ENCODE measurements around the gene LRP2BP. TPM values are rescaled to one million over a fixed set of nuclear protein-coding genes. Genes with fewer than 3 reads are reported as not detected.

LRP2BP gene
- total and polyA plus RNA-seq, 2 of the 4 experiments (the other 2 are of a cell fraction): 0.10 to 0.18 TPM

- no peak overlapping the region for H3K4me3 ChIP-seq (ENCODE audit: insufficient read depth, low read depth, low read length)
- no peak overlapping the region for H3K14ac ChIP-seq (replicated peaks; ENCODE audit: low read depth, low read length)
- H2BK20ac ChIP-seq (ENCODE audit: low read depth, low read length): no peak overlapping the region
- H3K18ac ChIP-seq (ENCODE audit: low read depth, low read length): no peak overlapping the region
- H2BK5ac ChIP-seq (ENCODE audit: low read depth, low read length, poor library complexity, severe bottlenecking): no peak overlapping the region
- peaks cover 3% of the 10 kb centered on the region; the same call in 1 of the 2 replicates for H3K9me1 ChIP-seq (ENCODE audit: insufficient read depth, low read length)
- H3K23ac ChIP-seq (ENCODE audit: low read depth, low read length): no peak overlapping the region
- H4K91ac ChIP-seq (ENCODE audit: insufficient read depth, low read depth, low read length): no peak overlapping the region
- 0 out of 2 replicates have a peak, but pooled peaks cover 1% of the 10 kb centered on the region for H3K4me1 ChIP-seq (ENCODE audit: control insufficient read depth, insufficient read depth, low read length)
- ChIA-PET CTCF (no interaction called here), POLR2A (ENCODE audit: unreplicated experiment) (no interaction called here)
- no peak overlapping the region for H4K8ac ChIP-seq (ENCODE audit: low read depth in 2 of 2, low read length in 2 of 2)
- peaks cover 3% of the 10 kb centered on the region for H3K9me3 ChIP-seq (ENCODE audit: control insufficient read depth, insufficient read depth, low read length)
- H2AFZ ChIP-seq (replicated peaks; ENCODE audit: low read length, poor library complexity): no peak overlapping the region
- TF ChIP-seq RFX5 (IDR thresholded peaks at IDR 0.05; ENCODE audit: low read depth, low read length) (no peak), FOS (IDR thresholded peaks at IDR 0.05; ENCODE audit: low read depth, low read length) (no peak), USF2 (IDR thresholded peaks at IDR 0.05; ENCODE audit: low read depth, low read length) (no peak), MAFK (IDR thresholded peaks at IDR 0.05; ENCODE audit: low read depth, low read length) (no peak), MXI1 (IDR thresholded peaks at IDR 0.05; ENCODE audit: borderline replicate concordance, low read depth, low read length) (no peak), POLR2A (IDR thresholded peaks at IDR 0.05; ENCODE audit: low read depth, low read length) (no peak), NFE2L2 (IDR thresholded peaks at IDR 0.05; ENCODE audit: low read depth, low read length) (no peak), CTCF (conservative IDR thresholded peaks at IDR 0.05; ENCODE audit: low read depth, low read length) (no peak), RAD21 (IDR thresholded peaks at IDR 0.05; ENCODE audit: low read length) (no peak), SMC3 (IDR thresholded peaks at IDR 0.05; ENCODE audit: low read depth, low read length) (no peak), CHD1 (IDR thresholded peaks at IDR 0.05; ENCODE audit: low read depth, low read length) (no peak), ELK1 (IDR thresholded peaks at IDR 0.05; ENCODE audit: borderline replicate concordance, low read depth, low read length) (no peak)
- no peak overlapping the region for H2BK15ac ChIP-seq (ENCODE audit: low read depth, low read length)
- H2BK120ac ChIP-seq (ENCODE audit: low read depth, low read length): no peak overlapping the region
- no peak overlapping the region for H3K56ac ChIP-seq (ENCODE audit: extremely low read depth, insufficient read depth, low read length)
- H4K5ac ChIP-seq (ENCODE audit: low read depth, low read length): no peak overlapping the region
- WGBS, 2 experiments (ENCODE audit: extremely low coverage in 2 of 2, insufficient read length in 1 of 2): no CpG with 5 or more reads among the region's 5 CpGs
- no peak overlapping the region for H3K4me2 ChIP-seq (ENCODE audit: low read depth, low read length)
- no peak overlapping the region for H3K9ac ChIP-seq (ENCODE audit: low read depth, low read length)
- in situ Hi-C loops (cut with MboI; ENCODE audit: low sequenced_read_pairs) (no loop called here), dilution Hi-C loops (cut with HindIII; ENCODE audit: low sequenced_read_pairs, unreplicated experiment) (no loop called here), intact Hi-C loops (cut with micrococcal nuclease) (no loop called here)
- ATAC-seq (ENCODE audit: low read depth) (no peak), DNase-seq (no peak)
- no peak overlapping the region for H3K4ac ChIP-seq (ENCODE audit: low read depth, low read length)
- peaks cover 19% of the 10 kb centered on the region for H3K36me3 ChIP-seq (ENCODE audit: control insufficient read depth, insufficient read depth, low read length)
- no TSS peak for BruUV-seq (replicated peaks)
- H3K27ac ChIP-seq (ENCODE audit: insufficient read depth, low read length): no peak overlapping the region
- peaks cover 0 to 3% of the 10 kb centered on the region in 2 experiments; a peak in 1 of 4 replicates for H3K79me1 ChIP-seq (ENCODE audit: low read depth in 1 of 2, low read length in 2 of 2)
- H2AK9ac ChIP-seq (replicated peaks; ENCODE audit: low read depth, low read length, poor library complexity): no peak overlapping the region
- no peaks in the 10 kb centered on the region for H3K27me3 ChIP-seq (ENCODE audit: control insufficient read depth, insufficient read depth, low read length)
- H4K20me1 ChIP-seq (ENCODE audit: insufficient read depth, low read length): no peaks in the 10 kb centered on the region
- no peak overlapping the region for H2AK5ac ChIP-seq (ENCODE audit: low read depth, low read length)
These were observed 16.1 kb upstream of the LRP2BP start for GRCh38 chr4:185411849-185412248.

Data from IMR-90 (cell line).